Suprapubic skin (tissue), 4 donors: ENCODE measurements around the gene CAMTA1. TPM values are rescaled to one million over a fixed set of nuclear protein-coding genes. Genes with fewer than 3 reads are reported as not detected.

ENCODE experiments used
- DNase-seq, 2 donors: peaks; one replicate each; pipeline ENCODE4 v3.0.0-alpha.2; 2019; ENCODE audit warnings: low spot score in 2 of 2
- H3K27ac ChIP-seq: fragments of 200-600 bp; sonication (generic); one replicate; pipeline ENCODE4 v1.5.1; 2019
- H3K27me3 ChIP-seq: fragments of 200-600 bp; sonication (generic); one replicate; pipeline ENCODE4 v1.5.1; 2019
- H3K36me3 ChIP-seq: fragments of 200-600 bp; sonication (generic); one replicate; pipeline ENCODE4 v1.5.1; 2019
- H3K4me1 ChIP-seq: fragments of 200-600 bp; sonication (generic); one replicate; pipeline ENCODE4 v1.5.1; 2019
- H3K4me3 ChIP-seq: fragments of 200-600 bp; sonication (generic); one replicate; pipeline ENCODE4 v1.5.1; 2019; ENCODE audit warnings: mild to moderate bottlenecking
- H3K9me3 ChIP-seq: fragments of 200-600 bp; sonication (generic); one replicate; pipeline ENCODE4 v1.5.1; 2019
- CTCF ChIP-seq, 2 donors: fragments of 200-600 bp in 1 of 2; fragments of 450-650 bp in 1 of 2; sonication (generic) in 1 of 2; IDR thresholded peaks; one replicate each; pipeline ENCODE4 v1.5.1; 2016 to 2019; ENCODE audit warnings: antibody characterized with exemption in 2 of 2, mild to moderate bottlenecking in 1 of 2, moderate library complexity in 1 of 2
- EP300 ChIP-seq: sonication (generic); formaldehyde crosslinking; IDR thresholded peaks from one replicate; pipeline ENCODE4 v1.6.1; 2017; ENCODE audit warnings: antibody characterized with exemption
- POLR2A ChIP-seq, 2 donors: fragments of 450-650 bp; IDR thresholded peaks; one replicate each; pipeline ENCODE4 v1.6.1; 2017; ENCODE audit warnings: antibody characterized with exemption in 2 of 2, mild to moderate bottlenecking in 2 of 2, moderate library complexity in 2 of 2
- POLR2AphosphoS5 ChIP-seq, 3 donors: sonication (generic); formaldehyde crosslinking; IDR thresholded peaks; one replicate each; pipeline ENCODE4 v1.6.1; 2017; ENCODE audit warnings: antibody characterized with exemption in 3 of 3
- WGBS: methylation state at CpG from one replicate; pipeline ENCODE4 v1.1.5; 2018; 5-methylcytosine and 5-hydroxymethylcytosine counted together
- total RNA-seq, 4 donors: library from RNA; depleted of rRNA; stranded (reverse); fragments of >200 nt; gene quantifications; one replicate each; pipeline ENCODE4 v1.1.0, GENCODE V29; 2016

Gene CAMTA1
- total RNA-seq, 4 donors from 2014 or later: 40.4 to 54.1 (median 46.6) TPM

GRCh38 chr1:7111853-7112252 lies 326.6 kb downstream of the CAMTA1 start:
- no peak overlapping the region for H3K4me3 ChIP-seq
- H3K27me3 ChIP-seq: peaks cover 34% of the 10 kb centered on the region
- no peaks in the 10 kb centered on the region for H3K36me3 ChIP-seq
- WGBS: 78% methylated on average over 10 of the region's 10 CpGs
- no peaks in the 10 kb centered on the region for H3K4me1 ChIP-seq
- DNase-seq: no peak
- no peak overlapping the region for H3K27ac ChIP-seq
- TF ChIP-seq POLR2AphosphoS5 (IDR thresholded peaks at IDR 0.05): no peak
- TF ChIP-seq EP300: no peak
- no peaks in the 10 kb centered on the region for H3K9me3 ChIP-seq

- WGBS: 88% methylated on average over 8 of the region's 8 CpGs
- H3K36me3 ChIP-seq: no peaks in the 10 kb centered on the region
- DNase-seq: no peak
- H3K27me3 ChIP-seq: peaks cover 25% of the 10 kb centered on the region
- H3K27ac ChIP-seq: no peak overlapping the region
- no peaks in the 10 kb centered on the region for H3K9me3 ChIP-seq
- H3K4me1 ChIP-seq: peaks cover 3% of the 10 kb centered on the region
- H3K4me3 ChIP-seq: no peak overlapping the region
- TF ChIP-seq POLR2AphosphoS5 (IDR thresholded peaks at IDR 0.05): no peak
- TF ChIP-seq POLR2A (IDR thresholded peaks at IDR 0.05): no peak
- no peak for TF ChIP-seq CTCF (IDR thresholded peaks at IDR 0.05)
- TF ChIP-seq EP300: no peak
These were observed 327.9 kb downstream of the CAMTA1 start for GRCh38 chr1:7113136-7113535.

- H3K36me3 ChIP-seq: no peaks in the 10 kb centered on the region
- H3K4me1 ChIP-seq: peaks cover 3% of the 10 kb centered on the region
- WGBS: 92% methylated on average over 6 of the region's 6 CpGs
- peaks cover 19% of the 10 kb centered on the region for H3K27me3 ChIP-seq
- no peak for DNase-seq
- no peak overlapping the region for H3K4me3 ChIP-seq
- TF ChIP-seq POLR2A (IDR thresholded peaks at IDR 0.05) (no peak), EP300 (no peak), CTCF (IDR thresholded peaks at IDR 0.05) (no peak), POLR2AphosphoS5 (IDR thresholded peaks at IDR 0.05) (no peak)
- H3K27ac ChIP-seq: no peak overlapping the region
- H3K9me3 ChIP-seq: no peaks in the 10 kb centered on the region
These were observed 328.6 kb downstream of the CAMTA1 start for GRCh38 chr1:7113822-7114221.

- no peak for DNase-seq
- WGBS: 94% methylated on average over 3 of the region's 3 CpGs
- H3K9me3 ChIP-seq: no peaks in the 10 kb centered on the region
- no peak overlapping the region for H3K4me3 ChIP-seq
- H3K27me3 ChIP-seq: peaks cover 7% of the 10 kb centered on the region
- H3K27ac ChIP-seq: no peak overlapping the region
- peaks cover 3% of the 10 kb centered on the region for H3K4me1 ChIP-seq
- no peaks in the 10 kb centered on the region for H3K36me3 ChIP-seq
- TF ChIP-seq POLR2AphosphoS5 (IDR thresholded peaks at IDR 0.05): no peak
- TF ChIP-seq CTCF (IDR thresholded peaks at IDR 0.05): no peak
- no peak for TF ChIP-seq POLR2A (IDR thresholded peaks at IDR 0.05)
- no peak for TF ChIP-seq EP300
These were observed 330.7 kb downstream of the CAMTA1 start for GRCh38 chr1:7116001-7116400.

GRCh38 chr1:7117399-7118281 lies 332.4 kb downstream of the CAMTA1 start:
- Histone ChIP-seq H3K27me3 (peaks cover 6% of the 10 kb centered on the region), H3K9me3 (no peaks in the 10 kb centered on the region), H3K36me3 (no peaks in the 10 kb centered on the region), H3K4me1 (peaks cover 3% of the 10 kb centered on the region), H3K4me3 (no peak overlapping the region), H3K27ac (no peak overlapping the region)
- TF ChIP-seq POLR2AphosphoS5 (IDR thresholded peaks at IDR 0.05): no peak
- WGBS: 22% methylated on average over 13 of the region's 13 CpGs
- peak in 1 of 2 donors; percentile 74 for DNase-seq

- peaks cover 3% of the 10 kb centered on the region for H3K4me1 ChIP-seq
- H3K9me3 ChIP-seq: no peaks in the 10 kb centered on the region
- no peaks in the 10 kb centered on the region for H3K36me3 ChIP-seq
- peaks cover 12% of the 10 kb centered on the region for H3K27me3 ChIP-seq
- 75% methylated on average over 7 of the region's 7 CpGs for WGBS
- H3K27ac ChIP-seq: no peak overlapping the region
- H3K4me3 ChIP-seq: no peak overlapping the region
- peak in 1 of 2 donors; percentile 18 for DNase-seq
- TF ChIP-seq POLR2A (IDR thresholded peaks at IDR 0.05) (no peak), EP300 (no peak), CTCF (IDR thresholded peaks at IDR 0.05) (no peak), POLR2AphosphoS5 (IDR thresholded peaks at IDR 0.05) (no peak)
These were observed 333.9 kb downstream of the CAMTA1 start for GRCh38 chr1:7119156-7119555.
